ENCODE measurements around the gene PIK3R5.

DNA sequence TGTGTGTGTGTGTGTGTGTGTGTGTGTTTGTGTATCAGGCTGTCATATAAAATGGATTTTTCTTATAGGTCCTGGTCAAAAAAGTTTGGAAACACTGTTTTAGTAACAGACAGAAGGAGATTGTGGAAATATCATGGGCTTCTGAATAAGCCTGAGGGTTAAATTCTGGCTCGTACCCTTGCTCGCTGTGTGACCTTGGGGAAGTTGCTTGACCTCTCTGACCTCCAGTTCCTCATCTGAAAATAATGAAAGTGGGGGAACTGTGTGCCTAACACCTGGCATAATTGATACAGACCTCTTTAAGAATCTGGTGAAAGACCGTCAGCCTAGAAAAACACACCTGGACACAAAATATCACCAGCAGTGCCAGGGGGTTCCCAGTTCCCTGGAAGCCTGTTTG is 72.4 kb downstream of the PIK3R5 start:
- TF ChIP-seq, protein P1, sequence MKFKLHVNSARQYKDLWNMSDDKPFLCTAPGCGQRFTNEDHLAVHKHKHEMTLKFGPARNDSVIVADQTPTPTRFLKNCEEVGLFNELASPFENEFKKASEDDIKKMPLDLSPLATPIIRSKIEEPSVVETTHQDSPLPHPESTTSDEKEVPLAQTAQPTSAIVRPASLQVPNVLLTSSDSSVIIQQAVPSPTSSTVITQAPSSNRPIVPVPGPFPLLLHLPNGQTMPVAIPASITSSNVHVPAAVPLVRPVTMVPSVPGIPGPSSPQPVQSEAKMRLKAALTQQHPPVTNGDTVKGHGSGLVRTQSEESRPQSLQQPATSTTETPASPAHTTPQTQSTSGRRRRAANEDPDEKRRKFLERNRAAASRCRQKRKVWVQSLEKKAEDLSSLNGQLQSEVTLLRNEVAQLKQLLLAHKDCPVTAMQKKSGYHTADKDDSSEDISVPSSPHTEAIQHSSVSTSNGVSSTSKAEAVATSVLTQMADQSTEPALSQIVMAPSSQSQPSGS (CRISPR knock-in tag; IDR thresholded peaks at IDR 0.05; ENCODE audit: borderline replicate concordance, low read depth), result no peak
- TF ChIP-seq, protein P2, sequence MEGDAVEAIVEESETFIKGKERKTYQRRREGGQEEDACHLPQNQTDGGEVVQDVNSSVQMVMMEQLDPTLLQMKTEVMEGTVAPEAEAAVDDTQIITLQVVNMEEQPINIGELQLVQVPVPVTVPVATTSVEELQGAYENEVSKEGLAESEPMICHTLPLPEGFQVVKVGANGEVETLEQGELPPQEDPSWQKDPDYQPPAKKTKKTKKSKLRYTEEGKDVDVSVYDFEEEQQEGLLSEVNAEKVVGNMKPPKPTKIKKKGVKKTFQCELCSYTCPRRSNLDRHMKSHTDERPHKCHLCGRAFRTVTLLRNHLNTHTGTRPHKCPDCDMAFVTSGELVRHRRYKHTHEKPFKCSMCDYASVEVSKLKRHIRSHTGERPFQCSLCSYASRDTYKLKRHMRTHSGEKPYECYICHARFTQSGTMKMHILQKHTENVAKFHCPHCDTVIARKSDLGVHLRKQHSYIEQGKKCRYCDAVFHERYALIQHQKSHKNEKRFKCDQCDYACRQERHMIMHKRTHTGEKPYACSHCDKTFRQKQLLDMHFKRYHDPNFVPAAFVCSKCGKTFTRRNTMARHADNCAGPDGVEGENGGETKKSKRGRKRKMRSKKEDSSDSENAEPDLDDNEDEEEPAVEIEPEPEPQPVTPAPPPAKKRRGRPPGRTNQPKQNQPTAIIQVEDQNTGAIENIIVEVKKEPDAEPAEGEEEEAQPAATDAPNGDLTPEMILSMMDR (IDR thresholded peaks at IDR 0.05), result no peak
- TF ChIP-seq, protein P3, sequence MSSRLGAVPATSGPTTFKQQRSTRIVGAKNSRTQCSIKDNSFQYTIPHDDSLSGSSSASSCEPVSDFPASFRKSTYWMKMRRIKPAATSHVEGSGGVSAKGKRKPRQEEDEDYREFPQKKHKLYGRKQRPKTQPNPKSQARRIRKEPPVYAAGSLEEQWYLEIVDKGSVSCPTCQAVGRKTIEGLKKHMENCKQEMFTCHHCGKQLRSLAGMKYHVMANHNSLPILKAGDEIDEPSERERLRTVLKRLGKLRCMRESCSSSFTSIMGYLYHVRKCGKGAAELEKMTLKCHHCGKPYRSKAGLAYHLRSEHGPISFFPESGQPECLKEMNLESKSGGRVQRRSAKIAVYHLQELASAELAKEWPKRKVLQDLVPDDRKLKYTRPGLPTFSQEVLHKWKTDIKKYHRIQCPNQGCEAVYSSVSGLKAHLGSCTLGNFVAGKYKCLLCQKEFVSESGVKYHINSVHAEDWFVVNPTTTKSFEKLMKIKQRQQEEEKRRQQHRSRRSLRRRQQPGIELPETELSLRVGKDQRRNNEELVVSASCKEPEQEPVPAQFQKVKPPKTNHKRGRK (CRISPR knock-in tag; IDR thresholded peaks at IDR 0.05; ENCODE audit: borderline replicate concordance), result no peak
- TF ChIP-seq RELA (CRISPR knock-in tag; IDR thresholded peaks at IDR 0.05; ENCODE audit: borderline replicate concordance), result no peak
- TF ChIP-seq JUN (CRISPR knock-in tag; IDR thresholded peaks at IDR 0.05), result no peak
- TF ChIP-seq SP1 (CRISPR knock-in tag; conservative IDR thresholded peaks at IDR 0.05), result no peak
- TF ChIP-seq, protein P4, sequence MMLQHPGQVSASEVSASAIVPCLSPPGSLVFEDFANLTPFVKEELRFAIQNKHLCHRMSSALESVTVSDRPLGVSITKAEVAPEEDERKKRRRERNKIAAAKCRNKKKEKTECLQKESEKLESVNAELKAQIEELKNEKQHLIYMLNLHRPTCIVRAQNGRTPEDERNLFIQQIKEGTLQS (CRISPR knock-in tag; conservative IDR thresholded peaks at IDR 0.05), result no peak
- TF ChIP-seq ELF4 (CRISPR knock-in tag; IDR thresholded peaks at IDR 0.05; ENCODE audit: low read depth), result no peak
- TF ChIP-seq, protein P5, sequence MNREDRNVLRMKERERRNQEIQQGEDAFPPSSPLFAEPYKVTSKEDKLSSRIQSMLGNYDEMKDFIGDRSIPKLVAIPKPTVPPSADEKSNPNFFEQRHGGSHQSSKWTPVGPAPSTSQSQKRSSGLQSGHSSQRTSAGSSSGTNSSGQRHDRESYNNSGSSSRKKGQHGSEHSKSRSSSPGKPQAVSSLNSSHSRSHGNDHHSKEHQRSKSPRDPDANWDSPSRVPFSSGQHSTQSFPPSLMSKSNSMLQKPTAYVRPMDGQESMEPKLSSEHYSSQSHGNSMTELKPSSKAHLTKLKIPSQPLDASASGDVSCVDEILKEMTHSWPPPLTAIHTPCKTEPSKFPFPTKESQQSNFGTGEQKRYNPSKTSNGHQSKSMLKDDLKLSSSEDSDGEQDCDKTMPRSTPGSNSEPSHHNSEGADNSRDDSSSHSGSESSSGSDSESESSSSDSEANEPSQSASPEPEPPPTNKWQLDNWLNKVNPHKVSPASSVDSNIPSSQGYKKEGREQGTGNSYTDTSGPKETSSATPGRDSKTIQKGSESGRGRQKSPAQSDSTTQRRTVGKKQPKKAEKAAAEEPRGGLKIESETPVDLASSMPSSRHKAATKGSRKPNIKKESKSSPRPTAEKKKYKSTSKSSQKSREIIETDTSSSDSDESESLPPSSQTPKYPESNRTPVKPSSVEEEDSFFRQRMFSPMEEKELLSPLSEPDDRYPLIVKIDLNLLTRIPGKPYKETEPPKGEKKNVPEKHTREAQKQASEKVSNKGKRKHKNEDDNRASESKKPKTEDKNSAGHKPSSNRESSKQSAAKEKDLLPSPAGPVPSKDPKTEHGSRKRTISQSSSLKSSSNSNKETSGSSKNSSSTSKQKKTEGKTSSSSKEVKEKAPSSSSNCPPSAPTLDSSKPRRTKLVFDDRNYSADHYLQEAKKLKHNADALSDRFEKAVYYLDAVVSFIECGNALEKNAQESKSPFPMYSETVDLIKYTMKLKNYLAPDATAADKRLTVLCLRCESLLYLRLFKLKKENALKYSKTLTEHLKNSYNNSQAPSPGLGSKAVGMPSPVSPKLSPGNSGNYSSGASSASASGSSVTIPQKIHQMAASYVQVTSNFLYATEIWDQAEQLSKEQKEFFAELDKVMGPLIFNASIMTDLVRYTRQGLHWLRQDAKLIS (CRISPR knock-in tag; IDR thresholded peaks at IDR 0.05; ENCODE audit: borderline replicate concordance), result no peak

All from WTC11 (cell line).